H9 (cell line): ENCODE data around the gene RGSL1. TPM values are rescaled to one million over a fixed set of nuclear protein-coding genes. Genes with fewer than 3 reads are reported as not detected.

Experiments used
- DNase-seq: peaks from one replicate; pipeline ENCODE4 v3.0.0-alpha.2; 2017
- H2AFZ ChIP-seq: one replicate; pipeline ENCODE4 v1.6.1; 2013; ENCODE audit warnings: mild to moderate bottlenecking, low read length, control low read depth, moderate library complexity
- H2AK5ac ChIP-seq: 2 replicates; pipeline ENCODE4 v1.6.1; 2013; ENCODE audit warnings: low read length, control low read depth, mixed read lengths; ENCODE audit not compliant: insufficient read length
- H2BK120ac ChIP-seq: one replicate; pipeline ENCODE4 v1.6.1; 2013; ENCODE audit warnings: low read depth, mild to moderate bottlenecking, low read length, control low read depth, inconsistent platforms; ENCODE audit not compliant: poor library complexity, severe bottlenecking
- H2BK12ac ChIP-seq: 2 replicates; pipeline ENCODE4 v1.6.1; 2013; ENCODE audit warnings: low read length, control low read depth, mixed read lengths, low read depth; ENCODE audit not compliant: insufficient read length
- H2BK15ac ChIP-seq: 2 replicates; pipeline ENCODE4 v1.6.1; 2013; ENCODE audit warnings: low read depth, low read length, control low read depth
- H2BK20ac ChIP-seq: one replicate; pipeline ENCODE4 v1.6.1; 2013; ENCODE audit warnings: low read depth, mild to moderate bottlenecking, low read length, control low read depth, inconsistent platforms; ENCODE audit not compliant: poor library complexity, severe bottlenecking
- H2BK5ac ChIP-seq: 2 replicates; pipeline ENCODE4 v1.6.1; 2013; ENCODE audit warnings: low read length, control low read depth, mixed read lengths; ENCODE audit not compliant: insufficient read length
- H3K14ac ChIP-seq: 2 replicates; pipeline ENCODE4 v1.6.1; 2013; ENCODE audit warnings: low read length, control low read depth; ENCODE audit not compliant: insufficient read depth
- H3K18ac ChIP-seq: 2 replicates; pipeline ENCODE4 v1.6.1; 2013; ENCODE audit warnings: low read depth, mild to moderate bottlenecking, mixed read lengths, low read length, control low read depth; ENCODE audit not compliant: insufficient read length
- H3K23ac ChIP-seq: 2 replicates; pipeline ENCODE4 v1.6.1; 2013; ENCODE audit warnings: low read length, control low read depth, mixed read lengths, low read depth; ENCODE audit not compliant: insufficient read length
- H3K23me2 ChIP-seq: 2 replicates; pipeline ENCODE4 v1.6.1; 2013; ENCODE audit warnings: low read depth, mild to moderate bottlenecking, mixed read lengths, low read length, control low read depth; ENCODE audit not compliant: insufficient read length, poor library complexity, severe bottlenecking
- H3K27ac ChIP-seq: 2 replicates; pipeline ENCODE4 v1.5.1; 2013; ENCODE audit warnings: low read length, control low read depth, mixed read lengths, low read depth; ENCODE audit not compliant: insufficient read length
- H3K27me3 ChIP-seq: 2 replicates; pipeline ENCODE4 v1.6.1; 2013; ENCODE audit warnings: low read length, control low read depth, inconsistent platforms; ENCODE audit not compliant: insufficient read depth
- H3K4ac ChIP-seq: 2 replicates; pipeline ENCODE4 v1.6.1; 2013; ENCODE audit warnings: low read depth, mild to moderate bottlenecking, control low read depth, inconsistent platforms, low read length, moderate library complexity
- H3K4me1 ChIP-seq: 2 replicates; pipeline ENCODE4 v1.6.1; 2013; ENCODE audit warnings: low read length, control low read depth, inconsistent platforms; ENCODE audit not compliant: insufficient read depth
- H3K4me2 ChIP-seq: 2 replicates; pipeline ENCODE4 v1.6.1; 2013; ENCODE audit warnings: low read length, control low read depth, mixed read lengths; ENCODE audit not compliant: insufficient read length, insufficient read depth
- H3K56ac ChIP-seq: 2 replicates; pipeline ENCODE4 v1.6.1; 2013; ENCODE audit warnings: low read depth, mild to moderate bottlenecking, mixed read lengths, low read length, control low read depth; ENCODE audit not compliant: insufficient read length
- H3K79me1 ChIP-seq: 2 replicates; pipeline ENCODE4 v1.6.1; 2013; ENCODE audit warnings: low read depth, mild to moderate bottlenecking, moderate library complexity, low read length, control low read depth, inconsistent platforms; ENCODE audit not compliant: insufficient read depth, poor library complexity, severe bottlenecking
- H3K79me2 ChIP-seq: 2 replicates; pipeline ENCODE4 v1.6.1; 2013; ENCODE audit warnings: low read length, control low read depth, inconsistent platforms; ENCODE audit not compliant: insufficient read depth
- H3K9ac ChIP-seq: 2 replicates; pipeline ENCODE4 v1.6.1; 2013; ENCODE audit warnings: low read length, control low read depth, mixed read lengths; ENCODE audit not compliant: insufficient read length; ENCODE audit errors: extremely low read depth
- H3K9me3 ChIP-seq: one replicate; pipeline ENCODE4 v1.6.1; 2013; ENCODE audit warnings: low read depth, low read length, inconsistent platforms; ENCODE audit not compliant: control insufficient read depth
- H3T11ph ChIP-seq: one replicate; pipeline ENCODE4 v1.6.1; 2013; ENCODE audit warnings: mild to moderate bottlenecking, low read length, control low read depth, inconsistent platforms
- H4K20me1 ChIP-seq: one replicate; pipeline ENCODE4 v1.6.1; 2013; ENCODE audit not compliant: control insufficient read depth, insufficient read length, insufficient read depth
- H4K5ac ChIP-seq: 2 replicates; pipeline ENCODE4 v1.6.1; 2013; ENCODE audit warnings: low read depth, mild to moderate bottlenecking, mixed read lengths, low read length, control low read depth; ENCODE audit not compliant: insufficient read length
- H4K8ac ChIP-seq: replicated peaks from 2 replicates; pipeline ENCODE4 v1.6.1; 2013; ENCODE audit warnings: low read length, control low read depth, mixed read lengths, low read depth; ENCODE audit not compliant: insufficient read length
- H4K91ac ChIP-seq: 2 replicates; pipeline ENCODE4 v1.6.1; 2013; ENCODE audit warnings: low read depth, mild to moderate bottlenecking, moderate library complexity, mixed read lengths, low read length, control low read depth; ENCODE audit not compliant: insufficient read length
- H3K27ac Mint-ChIP-seq, 3 experiments: 2 replicates in 2 of 3; 3 replicates in 1 of 3; pipeline ENCODE4 v1.8.0; 2020 to 2021; ENCODE audit warnings: mixed read lengths in 3 of 3, mild to moderate bottlenecking in 1 of 3, moderate library complexity in 1 of 3
- H3K27me3 Mint-ChIP-seq: 2 replicates; pipeline ENCODE4 v1.8.0; 2021; ENCODE audit warnings: low read depth, mild to moderate bottlenecking, moderate library complexity, mixed read lengths
- H3K36me3 Mint-ChIP-seq, 3 experiments: 2 replicates in 2 of 3; 3 replicates in 1 of 3; pipeline ENCODE4 v1.8.0; 2020 to 2021; ENCODE audit warnings: low read depth in 3 of 3, mixed read lengths in 3 of 3; ENCODE audit not compliant: insufficient read depth in 1 of 3
- H3K4me1 Mint-ChIP-seq, 2 experiments: 2 replicates each; pipeline ENCODE4 v1.8.0; 2020; ENCODE audit warnings: mixed read lengths in 2 of 2
- H3K4me3 Mint-ChIP-seq, 2 experiments: 2 replicates in 1 of 2; 3 replicates in 1 of 2; pipeline ENCODE4 v1.8.0; 2020 to 2021; ENCODE audit warnings: mild to moderate bottlenecking in 2 of 2, mixed read lengths in 2 of 2, moderate library complexity in 1 of 2
- H3K9me3 Mint-ChIP-seq, 2 experiments: 2 replicates in 1 of 2; 3 replicates in 1 of 2; pipeline ENCODE4 v1.8.0; 2020; ENCODE audit warnings: mild to moderate bottlenecking in 2 of 2, mixed read lengths in 2 of 2, moderate library complexity in 1 of 2
- CTCF ChIP-seq: fragments of 200-600 bp; sonication (generic); conservative IDR thresholded peaks from 3 replicates; pipeline ENCODE4 v1.8.0; 2021; ENCODE audit warnings: antibody characterized with exemption, mild to moderate bottlenecking
- WGBS: extraction: QIAGEN DNeasy Blood & Tissue Kit; methylation state at CpG from one replicate; pipeline ENCODE4 v1.1.7; 2013; ENCODE audit warnings: missing lambda C conversion rate, low lambda C conversion rate, mixed read lengths; ENCODE audit not compliant: insufficient read length; ENCODE audit errors: extremely low coverage; 5-methylcytosine and 5-hydroxymethylcytosine counted together
- total RNA-seq: library from RNA; stranded (reverse); gene quantifications from 2 replicates; pipeline ENCODE4 v1.2.1, GENCODE V29; 2021

Gene RGSL1
- total RNA-seq, 1 experiment from 2014 or later: not detected

DNA sequence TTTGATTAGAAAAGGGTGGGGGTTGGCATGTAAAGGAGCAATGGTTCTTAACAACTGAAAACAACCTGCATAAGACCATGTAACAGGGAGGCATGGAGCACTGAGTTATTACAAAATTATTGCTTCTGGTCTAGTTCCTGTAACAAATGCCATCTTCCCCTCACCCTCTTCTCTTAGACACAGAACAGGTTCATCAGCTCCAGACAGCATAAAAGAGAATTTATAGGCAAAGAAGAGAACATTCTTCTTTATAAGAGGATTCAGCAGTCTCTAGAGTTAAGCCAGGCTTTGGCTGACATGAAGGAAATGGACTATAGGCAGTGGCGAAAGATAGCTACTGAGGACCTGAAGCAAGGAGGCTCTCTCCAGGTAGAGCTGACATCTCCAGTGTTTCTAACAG is 38.9 kb downstream of the RGSL1 start:
- no CpG with 5 or more reads among the region's 1 CpG for WGBS
- Histone ChIP-seq H3K79me1 (no peaks in the 10 kb centered on the region), H3K18ac (no peak overlapping the region), H4K20me1 (no peaks in the 10 kb centered on the region), H3K27me3 (no peaks in the 10 kb centered on the region), H3K14ac (no peak overlapping the region), H3K56ac (no peak overlapping the region), H3K4me1 (no peaks in the 10 kb centered on the region), H2BK12ac (no peak overlapping the region), H3K9ac (no peak overlapping the region), H2BK15ac (no peak overlapping the region), H3K9me3 (no peaks in the 10 kb centered on the region), H3T11ph (no peak overlapping the region), H2AFZ (no peak overlapping the region), H3K27ac (no peak overlapping the region), H3K4ac (no peak overlapping the region), H3K79me2 (no peaks in the 10 kb centered on the region), H2BK120ac (no peak overlapping the region), H3K23ac (no peak overlapping the region), H3K4me2 (no peak overlapping the region), H4K5ac (no peak overlapping the region), H2BK5ac (no peak overlapping the region), H2AK5ac (no peak overlapping the region), H2BK20ac (no peak overlapping the region), H4K8ac (no peak overlapping the region), H3K23me2 (no peaks in the 10 kb centered on the region), H4K91ac (no peak overlapping the region)
- no peaks in the 10 kb centered on the region; the same call in none of the 2 replicates for H3K27me3 Mint-ChIP-seq
- H3K4me1 Mint-ChIP-seq: peaks cover 0 to 2% of the 10 kb centered on the region in 2 experiments; a peak in 1 of 4 replicates
- no peak for TF ChIP-seq CTCF
- H3K36me3 Mint-ChIP-seq: no peaks in the 10 kb centered on the region
- no peak overlapping the region for H3K4me3 Mint-ChIP-seq
- H3K9me3 Mint-ChIP-seq: no peaks in the 10 kb centered on the region
- H3K27ac Mint-ChIP-seq: no peak overlapping the region
- no peak for DNase-seq
